Neutrophil (primary cell): Measurements from ENCODE around the gene CNTLN.

ENCODE experiments used
- H3K27ac ChIP-seq: fragments of 200-600 bp; sonication (generic); 2 replicates; pipeline ENCODE4 v1.5.1; 2016; ENCODE audit warnings: mild to moderate bottlenecking, moderate library complexity
- H3K27me3 ChIP-seq: fragments of 200-600 bp; sonication (generic); 2 replicates; pipeline ENCODE4 v1.6.0; 2016; ENCODE audit warnings: mild to moderate bottlenecking
- H3K36me3 ChIP-seq: fragments of 200-600 bp; sonication (generic); 2 replicates; pipeline ENCODE4 v1.5.1; 2017
- H3K4me1 ChIP-seq, 2 experiments: fragments of 200-600 bp in 1 of 2; sonication (generic) in 1 of 2; 1 replicate in 1 of 2; 2 replicates in 1 of 2; pipeline versions ENCODE4 v1.5.1 to v1.6.1; 2013 to 2016; ENCODE audit warnings: low read depth in 1 of 2, low read length in 1 of 2, mild to moderate bottlenecking in 1 of 2, moderate library complexity in 1 of 2; ENCODE audit not compliant: control insufficient read depth in 1 of 2, insufficient read depth in 1 of 2
- H3K4me3 ChIP-seq, 2 experiments: fragments of 200-600 bp in 1 of 2; sonication (generic) in 1 of 2; 1 replicate in 1 of 2; 2 replicates in 1 of 2; pipeline ENCODE4 v1.5.1; 2013 to 2016; ENCODE audit warnings: low read depth in 1 of 2, low read length in 1 of 2, mild to moderate bottlenecking in 1 of 2, moderate library complexity in 1 of 2
- H3K9me3 ChIP-seq: fragments of 200-600 bp; sonication (generic); 2 replicates; pipeline ENCODE4 v1.5.1; 2016
- CTCF ChIP-seq: fragments of 200-600 bp; sonication (generic); IDR thresholded peaks from 2 replicates; pipeline ENCODE4 v1.5.1; 2016; ENCODE audit warnings: antibody characterized with exemption

CNTLN gene

GRCh38 chr9:17185481-17186029 lies 50.7 kb downstream of the CNTLN start:
- no peak overlapping the region for H3K27ac ChIP-seq
- TF ChIP-seq CTCF, result no peak
- no peak overlapping the region for H3K4me3 ChIP-seq
- no peaks in the 10 kb centered on the region for H3K36me3 ChIP-seq
- no peaks in the 10 kb centered on the region for H3K9me3 ChIP-seq
- no peaks in the 10 kb centered on the region for H3K27me3 ChIP-seq
- H3K4me1 ChIP-seq, result no peaks in the 10 kb centered on the region

- no peaks in the 10 kb centered on the region for H3K9me3 ChIP-seq
- no peaks in the 10 kb centered on the region for H3K27me3 ChIP-seq
- no peak overlapping the region for H3K4me3 ChIP-seq
- no peaks in the 10 kb centered on the region for H3K36me3 ChIP-seq
- no peak overlapping the region for H3K27ac ChIP-seq
- no peaks in the 10 kb centered on the region for H3K4me1 ChIP-seq
- no peak for TF ChIP-seq CTCF
These were observed 56.2 kb downstream of the CNTLN start for GRCh38 chr9:17191082-17191481.

- no peaks in the 10 kb centered on the region for H3K4me1 ChIP-seq
- no peaks in the 10 kb centered on the region for H3K9me3 ChIP-seq
- H3K27me3 ChIP-seq, result no peaks in the 10 kb centered on the region
- H3K36me3 ChIP-seq, result no peaks in the 10 kb centered on the region
- no peak for TF ChIP-seq CTCF
- H3K4me3 ChIP-seq, result no peak overlapping the region
- H3K27ac ChIP-seq, result no peak overlapping the region
These were observed 69.8 kb downstream of the CNTLN start for GRCh38 chr9:17204611-17205152.

GRCh38 chr9:17216011-17216410 lies 81.2 kb downstream of the CNTLN start:
- Histone ChIP-seq H3K4me1 (no peaks in the 10 kb centered on the region), H3K27ac (no peak overlapping the region), H3K27me3 (no peaks in the 10 kb centered on the region), H3K9me3 (no peaks in the 10 kb centered on the region), H3K36me3 (no peaks in the 10 kb centered on the region), H3K4me3 (no peak overlapping the region)
- no peak for TF ChIP-seq CTCF

GRCh38 chr9:17216646-17217045 lies 81.8 kb downstream of the CNTLN start:
- Histone ChIP-seq H3K4me3 (no peak overlapping the region), H3K4me1 (no peaks in the 10 kb centered on the region), H3K27ac (no peak overlapping the region), H3K27me3 (no peaks in the 10 kb centered on the region), H3K9me3 (no peaks in the 10 kb centered on the region), H3K36me3 (no peaks in the 10 kb centered on the region)
- no peak for TF ChIP-seq CTCF
